Keratinocyte (primary cell): ENCODE data around the gene RBM10. TPM values are rescaled to one million over a fixed set of nuclear protein-coding genes. Genes with fewer than 3 reads are reported as not detected.

Experiments
- DNase-seq: peaks from one replicate; pipeline ENCODE4 v3.0.0-alpha.2; 2011; ENCODE audit warnings: low read depth, missing footprints, low spot score
- FAIRE-seq: peaks from 2 replicates; lab custom pipeline; 2011; peaks lifted over from hg19 to GRCh38; lab: Jason Lieb, UNC
- H2AFZ ChIP-seq: 2 replicates; pipeline ENCODE4 v1.6.0; 2012; ENCODE audit warnings: low read length, control low read depth, inconsistent platforms; ENCODE audit not compliant: control insufficient read depth
- H3K27ac ChIP-seq: 2 replicates; pipeline ENCODE4 v1.5.1; 2011; ENCODE audit warnings: low read length; ENCODE audit not compliant: control insufficient read depth, insufficient read depth
- H3K27me3 ChIP-seq: 3 replicates; pipeline ENCODE4 v1.6.0; 2011; ENCODE audit warnings: low read length; ENCODE audit not compliant: control insufficient read depth, insufficient read depth; ENCODE audit errors: extremely low read depth
- H3K36me3 ChIP-seq, 2 experiments: 2 replicates in 1 of 2; 3 replicates in 1 of 2; pipeline ENCODE4 v1.5.1; 2011; ENCODE audit warnings: low read length in 2 of 2, mild to moderate bottlenecking in 1 of 2; ENCODE audit not compliant: control insufficient read depth in 2 of 2, insufficient read depth in 2 of 2; ENCODE audit errors: extremely low read depth in 1 of 2
- H3K4me1 ChIP-seq: 3 replicates; pipeline ENCODE4 v1.5.1; 2011; ENCODE audit warnings: low read length; ENCODE audit not compliant: control insufficient read depth, insufficient read depth; ENCODE audit errors: extremely low read depth
- H3K4me2 ChIP-seq: 3 replicates; pipeline ENCODE4 v1.6.0; 2011; ENCODE audit warnings: low read depth, low read length; ENCODE audit not compliant: control insufficient read depth, insufficient read depth; ENCODE audit errors: extremely low read depth
- H3K4me3 ChIP-seq, 3 experiments: fragments of 200-600 bp in 1 of 3; sonication (generic) in 1 of 3; 2 replicates in 2 of 3; 3 replicates in 1 of 3; pipeline ENCODE4 v1.5.1; 2011 to 2016; ENCODE audit warnings: low read length in 3 of 3, mild to moderate bottlenecking in 3 of 3, control low read depth in 2 of 3, inconsistent platforms in 1 of 3, low read depth in 1 of 3, mixed read lengths in 1 of 3, mixed run types in 1 of 3, moderate library complexity in 1 of 3; ENCODE audit not compliant: control insufficient read depth in 2 of 3, insufficient read depth in 2 of 3; ENCODE audit errors: extremely low read depth in 1 of 3
- H3K79me2 ChIP-seq: 2 replicates; pipeline ENCODE4 v1.6.0; 2012; ENCODE audit warnings: low read length; ENCODE audit not compliant: control insufficient read depth, insufficient read depth
- H3K9ac ChIP-seq: 3 replicates; pipeline ENCODE4 v1.6.0; 2011; ENCODE audit warnings: low read length; ENCODE audit not compliant: control insufficient read depth, insufficient read depth; ENCODE audit errors: extremely low read depth
- H3K9me1 ChIP-seq: 3 replicates; pipeline ENCODE4 v1.6.0; 2011; ENCODE audit warnings: low read length; ENCODE audit not compliant: control insufficient read depth, insufficient read depth; ENCODE audit errors: extremely low read depth
- H3K9me3 ChIP-seq: 2 replicates; pipeline ENCODE4 v1.5.1; 2012; ENCODE audit warnings: low read depth, low read length; ENCODE audit not compliant: control insufficient read depth
- H4K20me1 ChIP-seq: 3 replicates; pipeline ENCODE4 v1.6.0; 2011; ENCODE audit warnings: low read length; ENCODE audit not compliant: control insufficient read depth, insufficient read depth; ENCODE audit errors: extremely low read depth
- EZH2 ChIP-seq: IDR thresholded peaks from one replicate; pipeline ENCODE4 v1.6.1; 2012; ENCODE audit warnings: inconsistent platforms, mild to moderate bottlenecking, low read length, moderate library complexity
- dilution Hi-C: fragments of 300-500 bp; cut with MboI; formaldehyde crosslinking; loops from one replicate; pipeline ENCODE4 v1.7.0; 2020; ENCODE audit warnings: low sequenced_read_pairs; ENCODE audit not compliant: extremely low pct_ligation_motif_present
- polyA plus RNA-seq, 5 experiments: library from polyadenylated mRNA; depleted of rRNA in 3 of 5; stranded (reverse) in 3 of 5; stranded (forward) in 1 of 5; unstranded in 1 of 5; fragments of >200 nt; gene quantifications; 1 replicate in 1 of 5; 2 replicates in 3 of 5; 3 replicates in 1 of 5; pipeline versions ENCODE4 v1.2.1 to v1.2.3, GENCODE V29; 2011 to 2012; ENCODE audit warnings: missing spikeins in 2 of 5, low read depth in 1 of 5, low replicate concordance in 1 of 5
- TF ChIP-seq, protein P1 (sequence below), 3 experiments: IDR thresholded peaks in 1 of 3; conservative IDR thresholded peaks in 1 of 3; optimal IDR thresholded peaks in 1 of 3; 2 replicates in 2 of 3; 3 replicates in 1 of 3; pipeline versions ENCODE3 to v1.5.1; 2011; ENCODE audit warnings: low read length in 3 of 3, mild to moderate bottlenecking in 3 of 3, moderate library complexity in 2 of 3, control low read depth in 1 of 3, inconsistent platforms in 1 of 3; ENCODE audit not compliant: insufficient read depth in 2 of 3; ENCODE audit errors: extremely low read depth in 1 of 3

RBM10 gene
- polyA plus RNA-seq, 1 donor (not counting 4 experiments of a cell fraction or from before 2014, with no cell fraction given) = 10.8 TPM

DNA sequence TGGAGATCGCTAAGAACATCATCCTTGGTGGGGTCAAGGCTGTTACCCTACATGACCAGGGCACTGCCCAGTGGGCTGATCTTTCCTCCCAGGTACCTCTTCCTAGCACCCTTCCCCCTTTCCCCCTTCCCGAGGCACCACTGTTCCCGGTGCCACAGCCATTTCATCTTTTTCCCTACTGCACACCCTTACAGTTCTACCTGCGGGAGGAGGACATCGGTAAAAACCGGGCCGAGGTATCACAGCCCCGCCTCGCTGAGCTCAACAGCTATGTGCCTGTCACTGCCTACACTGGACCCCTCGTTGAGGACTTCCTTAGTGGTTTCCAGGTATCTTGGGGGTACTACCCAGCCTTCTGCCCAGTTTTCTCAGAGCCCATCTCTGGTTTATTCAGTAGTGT, 54.3 kb downstream of the RBM10 start:
- Histone ChIP-seq H3K36me3 (peaks cover 53 to 76% of the 10 kb centered on the region in 2 experiments), H4K20me1 (peaks cover 17% of the 10 kb centered on the region), H3K27me3 (no peaks in the 10 kb centered on the region), H3K4me3 (no peak overlapping the region), H3K79me2 (peaks cover 64% of the 10 kb centered on the region), H3K4me1 (peaks cover 19% of the 10 kb centered on the region), H2AFZ (no peak overlapping the region), H3K9me3 (no peaks in the 10 kb centered on the region), H3K4me2 (no peak overlapping the region), H3K27ac (no peak overlapping the region), H3K9me1 (no peaks in the 10 kb centered on the region), H3K9ac (no peak overlapping the region)
- DNase-seq (no peak), FAIRE-seq (no peak)
- no peak for TF ChIP-seq EZH2
- TF ChIP-seq, protein P1, sequence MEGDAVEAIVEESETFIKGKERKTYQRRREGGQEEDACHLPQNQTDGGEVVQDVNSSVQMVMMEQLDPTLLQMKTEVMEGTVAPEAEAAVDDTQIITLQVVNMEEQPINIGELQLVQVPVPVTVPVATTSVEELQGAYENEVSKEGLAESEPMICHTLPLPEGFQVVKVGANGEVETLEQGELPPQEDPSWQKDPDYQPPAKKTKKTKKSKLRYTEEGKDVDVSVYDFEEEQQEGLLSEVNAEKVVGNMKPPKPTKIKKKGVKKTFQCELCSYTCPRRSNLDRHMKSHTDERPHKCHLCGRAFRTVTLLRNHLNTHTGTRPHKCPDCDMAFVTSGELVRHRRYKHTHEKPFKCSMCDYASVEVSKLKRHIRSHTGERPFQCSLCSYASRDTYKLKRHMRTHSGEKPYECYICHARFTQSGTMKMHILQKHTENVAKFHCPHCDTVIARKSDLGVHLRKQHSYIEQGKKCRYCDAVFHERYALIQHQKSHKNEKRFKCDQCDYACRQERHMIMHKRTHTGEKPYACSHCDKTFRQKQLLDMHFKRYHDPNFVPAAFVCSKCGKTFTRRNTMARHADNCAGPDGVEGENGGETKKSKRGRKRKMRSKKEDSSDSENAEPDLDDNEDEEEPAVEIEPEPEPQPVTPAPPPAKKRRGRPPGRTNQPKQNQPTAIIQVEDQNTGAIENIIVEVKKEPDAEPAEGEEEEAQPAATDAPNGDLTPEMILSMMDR (optimal IDR thresholded peaks at IDR 0.05 in 1 of 3, IDR thresholded peaks at IDR 0.05 in 1 of 3, conservative IDR thresholded peaks at IDR 0.05 in 1 of 3; ENCODE audit: extremely low read depth in 1 of 3, insufficient read depth in 2 of 3, low read length in 3 of 3) = no peak
- dilution Hi-C loops = no loop called here

GRCh38 chrX:47200385-47201150, 55.5 kb downstream of the RBM10 start:
- H3K27ac ChIP-seq = peak overlapping the region; percentile 33
- no peak for FAIRE-seq

More at GRCh38 chrX:47200385-47201150, 55.5 kb downstream of the RBM10 start:
- no peak for DNase-seq
- Histone ChIP-seq H3K36me3 (peaks cover 62 to 86% of the 10 kb centered on the region in 2 experiments), H3K4me1 (peaks cover 10% of the 10 kb centered on the region), H3K9me1 (no peaks in the 10 kb centered on the region), H4K20me1 (peaks cover 20% of the 10 kb centered on the region), H2AFZ (no peak overlapping the region), H3K4me3 (no peak overlapping the region), H3K9me3 (no peaks in the 10 kb centered on the region), H3K4me2 (no peak overlapping the region), H3K79me2 (peaks cover 52% of the 10 kb centered on the region), H3K9ac (no peak overlapping the region), H3K27me3 (no peaks in the 10 kb centered on the region)
- dilution Hi-C loops = no loop called here
- TF ChIP-seq EZH2 = no peak
- TF ChIP-seq, protein P1 (optimal IDR thresholded peaks at IDR 0.05 in 1 of 3, IDR thresholded peaks at IDR 0.05 in 1 of 3, conservative IDR thresholded peaks at IDR 0.05 in 1 of 3; ENCODE audit: extremely low read depth in 1 of 3, insufficient read depth in 2 of 3, low read length in 3 of 3) = peak in 2 of 3 experiments; percentile 42 to 63
